Measurements from ENCODE around the gene CDC73. TPM values are rescaled to one million over a fixed set of nuclear protein-coding genes. Genes with fewer than 3 reads are reported as not detected.

Gene CDC73
- total RNA-seq, result 18.4 and 19.1 TPM in 2 replicates

DNA sequence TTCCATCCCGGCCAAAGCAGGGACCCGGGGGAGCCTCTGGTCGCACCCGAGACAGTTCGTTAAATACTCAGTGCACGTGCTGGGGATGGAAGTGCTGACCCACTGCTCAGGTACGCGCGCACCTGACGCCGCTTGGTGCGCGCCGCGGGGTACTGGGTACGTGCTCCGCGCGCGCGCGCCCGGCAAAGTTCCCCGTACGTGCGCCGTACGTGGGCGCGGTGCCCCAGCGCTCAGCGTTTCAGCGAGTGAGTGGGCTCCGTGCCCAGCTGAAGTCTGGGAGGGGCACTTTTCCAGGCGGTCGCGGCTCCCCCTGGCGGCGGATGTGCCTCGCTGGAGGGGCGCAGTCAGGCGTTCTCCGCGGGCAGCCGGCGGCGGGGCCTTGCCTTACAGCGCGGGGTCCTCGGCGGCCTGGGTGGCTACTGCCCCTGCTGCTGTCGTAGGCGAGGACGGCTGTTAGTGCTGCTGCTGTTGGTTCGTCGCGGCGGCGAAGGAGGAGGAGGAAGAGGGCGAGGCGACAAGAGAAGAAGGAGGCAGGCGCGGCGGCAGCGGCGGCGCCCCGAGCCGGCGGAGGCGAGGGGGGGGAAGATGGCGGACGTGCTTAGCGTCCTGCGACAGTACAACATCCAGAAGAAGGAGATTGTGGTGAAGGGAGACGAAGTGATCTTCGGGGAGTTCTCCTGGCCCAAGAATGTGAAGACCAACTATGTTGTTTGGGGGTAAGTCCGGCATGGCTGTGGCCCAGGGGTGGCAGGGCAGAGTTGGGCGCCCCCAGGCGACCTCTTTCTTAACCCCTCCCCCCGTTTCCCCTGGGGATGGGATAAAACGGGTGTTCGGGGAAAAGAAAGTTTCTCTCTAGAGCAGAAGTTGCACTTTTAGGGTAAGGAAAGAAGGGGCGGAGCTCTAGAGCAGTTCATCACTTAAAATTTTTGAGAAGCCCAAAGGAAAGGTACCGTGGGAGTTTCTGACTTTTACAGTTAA is at the start of gene CDC73:
CDC73 (plus strand) TSS at position 416 of the 978 bp plus-strand sequence; CDS start at position 586, 170 bp downstream.

DNA sequence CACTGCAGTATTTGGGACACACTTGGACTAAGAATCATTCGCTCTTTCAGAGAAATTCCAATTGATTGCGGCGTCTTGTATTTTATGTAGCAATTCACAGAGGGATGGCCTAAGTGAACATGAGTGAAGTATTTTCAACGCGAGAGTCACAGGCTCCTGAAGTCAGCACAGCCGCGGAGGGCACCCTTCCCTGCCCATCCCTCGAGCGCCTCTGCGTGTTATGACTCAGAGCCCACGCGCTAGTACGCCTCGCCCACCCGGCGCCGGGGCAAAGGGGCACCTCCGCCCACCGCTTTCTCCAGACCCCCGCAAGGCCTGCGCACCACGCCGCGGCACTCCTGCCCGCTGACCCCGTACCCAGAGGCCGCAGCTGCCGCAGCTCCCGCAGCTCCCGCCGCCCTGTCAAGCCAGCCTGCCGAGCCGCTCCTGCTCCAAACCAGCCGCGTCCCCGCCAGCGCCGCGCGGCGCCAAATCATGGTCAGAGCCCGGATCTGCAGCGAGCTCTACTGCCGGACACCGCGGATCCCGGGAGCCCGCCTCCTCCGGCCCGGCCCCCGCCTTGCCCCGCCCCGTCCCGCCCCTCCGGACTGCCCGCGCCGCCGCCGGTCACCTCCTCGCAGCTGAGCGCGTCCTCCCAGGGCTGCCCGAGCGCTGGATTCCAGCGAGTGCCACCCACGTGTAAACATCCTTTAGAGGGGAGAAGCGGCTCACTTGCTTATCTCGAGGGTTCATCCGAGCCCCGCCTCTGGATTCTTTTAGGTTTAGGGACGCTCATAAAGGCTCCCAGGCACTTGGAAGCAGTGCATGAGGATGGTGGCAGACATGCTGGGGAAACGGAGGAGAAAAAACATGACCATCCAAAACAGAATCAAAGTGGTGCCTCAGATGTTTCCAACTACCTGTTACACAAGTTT is 16.7 kb upstream of the CDC73 start, which contains the start of gene GLRX2:
GLRX2 (minus strand) TSS at position 508 of the 914 bp plus-strand sequence; CDS start at position 476, 32 bp downstream.

DNA sequence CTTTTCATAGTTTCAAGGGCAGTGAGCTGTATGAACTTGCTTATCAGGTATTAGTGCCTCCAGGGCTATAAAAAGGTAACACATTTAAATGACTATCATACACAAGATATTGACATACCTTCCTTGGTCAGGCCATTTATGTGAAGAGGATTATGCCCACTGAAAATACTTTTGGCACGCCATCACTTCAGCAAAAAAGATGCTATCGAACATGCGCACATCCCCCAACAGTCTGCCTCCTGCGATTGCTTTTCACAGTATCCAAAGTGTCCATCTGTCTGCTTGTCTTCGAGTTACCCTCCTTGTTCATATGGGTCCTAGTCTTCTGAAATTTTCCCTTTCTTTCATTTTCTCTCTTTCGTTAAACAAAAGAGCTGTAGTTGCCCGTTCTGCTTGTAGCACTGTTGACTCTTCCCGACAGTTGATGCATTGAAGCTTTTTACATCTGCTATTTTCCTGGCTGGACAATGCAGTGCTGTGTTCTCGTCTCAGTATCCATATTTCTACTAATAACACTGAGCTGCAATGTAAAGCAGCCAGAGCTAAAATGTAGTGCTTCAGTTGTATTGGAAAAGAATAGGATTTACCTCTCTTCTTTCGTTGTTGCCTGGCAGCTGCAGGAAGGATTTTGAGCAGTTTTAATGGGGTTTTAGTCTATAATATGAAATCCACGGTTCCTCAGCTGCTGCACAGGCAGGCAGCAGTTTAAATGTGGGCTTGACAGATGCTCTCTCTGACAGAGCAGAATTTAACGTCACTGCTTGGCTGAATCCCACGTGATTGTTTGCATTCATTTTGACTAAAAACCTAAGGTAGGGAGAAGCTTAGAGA is 64.3 kb downstream of the CDC73 start, which contains the start of gene B3GALT2:
B3GALT2 (minus strand) TSS at position 713 of the 831 bp plus-strand sequence. CDS start 5,051 bp downstream, outside the sequence.

Other genes starting within 250 kb of the CDC73 start
- 27.4 and 32.5 TPM in 2 replicates for gene UCHL5, start 62.7 kb upstream of the CDC73 start, total RNA-seq
- 108 and 140 TPM in 2 replicates for gene RO60, start 62.4 kb upstream of the CDC73 start, total RNA-seq
- gene GLRX2, start 16.6 kb upstream of the CDC73 start, total RNA-seq, result 11.9 and 14.5 TPM in 2 replicates
- 1.3 TPM in 1 of 2 replicates, not detected in the other for gene B3GALT2, start 64.6 kb downstream of the CDC73 start, total RNA-seq